WTC11 (cell line): ENCODE results near the gene STAC. TPM values are rescaled to one million over a fixed set of nuclear protein-coding genes. Genes with fewer than 3 reads are reported as not detected.

ENCODE experiments used
- ATAC-seq: fragments of 200-7000 bp; cut with Tn5 transposase; 2 replicates; pipeline ENCODE4 v1.10.0; 2021; ENCODE audit warnings: mild to moderate bottlenecking, moderate library complexity
- CTCF ChIA-PET: fragments of 300-600 bp; sonication (Branson Sonifier 250); formaldehyde crosslinking; loops from one replicate; lab custom pipeline; 2021; ENCODE audit warnings: antibody characterized with exemption; lab: Charles Lee
- POLR2A ChIA-PET: fragments of 350-600 bp; sonication (Branson Sonifier 250); formaldehyde crosslinking; loops from one replicate; lab custom pipeline; 2021; ENCODE audit warnings: antibody characterized with exemption; lab: Charles Lee
- DNase-seq: peaks from one replicate; pipeline ENCODE4 v3.0.0; 2021; ENCODE audit warnings: low spot score
- H3K27ac Mint-ChIP-seq: 2 replicates; pipeline ENCODE4 v1.8.0; 2021; ENCODE audit warnings: mixed read lengths
- H3K27me3 Mint-ChIP-seq: 2 replicates; pipeline ENCODE4 v1.8.0; 2021; ENCODE audit warnings: low read depth, mild to moderate bottlenecking, moderate library complexity, mixed read lengths
- H3K36me3 Mint-ChIP-seq: 2 replicates; pipeline ENCODE4 v1.8.0; 2021; ENCODE audit warnings: mixed read lengths
- H3K4me1 Mint-ChIP-seq: 2 replicates; pipeline ENCODE4 v1.8.0; 2022; ENCODE audit warnings: mixed read lengths
- H3K4me3 Mint-ChIP-seq: 2 replicates; pipeline ENCODE4 v1.8.0; 2021; ENCODE audit warnings: mild to moderate bottlenecking, moderate library complexity, mixed read lengths
- H3K9me3 Mint-ChIP-seq: 2 replicates; pipeline ENCODE4 v1.8.0; 2021; ENCODE audit warnings: mixed read lengths
- CBFB ChIP-seq: sonication (generic); formaldehyde crosslinking; IDR thresholded peaks from 2 replicates; pipeline ENCODE4 v1.8.1; 2022; ENCODE audit warnings: mild to moderate bottlenecking, low read depth, missing genetic modification reagents
- CREM ChIP-seq: sonication (generic); formaldehyde crosslinking; IDR thresholded peaks from 2 replicates; pipeline ENCODE4 v1.8.1; 2022; ENCODE audit warnings: mild to moderate bottlenecking, missing genetic modification reagents, moderate library complexity
- ESRRA ChIP-seq: sonication (generic); formaldehyde crosslinking; IDR thresholded peaks from 2 replicates; pipeline ENCODE4 v1.8.1; 2022; ENCODE audit warnings: mild to moderate bottlenecking, missing genetic modification reagents, borderline replicate concordance
- ETV6 ChIP-seq: sonication (generic); formaldehyde crosslinking; IDR thresholded peaks from 2 replicates; pipeline ENCODE4 v1.8.1; 2022; ENCODE audit warnings: mild to moderate bottlenecking, missing genetic modification reagents
- GTF2I ChIP-seq: fragments of 250-450 bp; sonication (Bioruptor Pico); conservative IDR thresholded peaks from 2 replicates; pipeline ENCODE4 v1.4.0; 2021; ENCODE audit warnings: mild to moderate bottlenecking
- IRF2 ChIP-seq: sonication (generic); formaldehyde crosslinking; IDR thresholded peaks from 2 replicates; pipeline ENCODE4 v1.8.0; 2022; ENCODE audit warnings: low read depth, missing genetic modification reagents, borderline replicate concordance
- JAZF1 ChIP-seq: fragments of 250-450 bp; sonication (Bioruptor Pico); IDR thresholded peaks from 2 replicates; pipeline ENCODE4 v1.9.0; 2021; ENCODE audit warnings: moderate library complexity, mild to moderate bottlenecking, inconsistent platforms
- KAT7 ChIP-seq: sonication (generic); formaldehyde crosslinking; IDR thresholded peaks from 2 replicates; pipeline ENCODE4 v1.8.1; 2023; ENCODE audit warnings: missing genetic modification reagents, mild to moderate bottlenecking, borderline replicate concordance
- MYBL2 ChIP-seq: sonication (generic); formaldehyde crosslinking; IDR thresholded peaks from 2 replicates; pipeline ENCODE4 v1.8.1; 2023; ENCODE audit warnings: mild to moderate bottlenecking, moderate library complexity, missing genetic modification reagents
- NFE2L1 ChIP-seq: sonication (generic); formaldehyde crosslinking; IDR thresholded peaks from 2 replicates; pipeline ENCODE4 v1.8.1; 2023; ENCODE audit warnings: missing genetic modification reagents
- NFYB ChIP-seq: sonication (generic); formaldehyde crosslinking; conservative IDR thresholded peaks from 2 replicates; pipeline ENCODE4 v1.8.0; 2022; ENCODE audit warnings: low read depth, missing genetic modification reagents
- NR3C1 ChIP-seq: sonication (generic); formaldehyde crosslinking; conservative IDR thresholded peaks from 2 replicates; pipeline ENCODE4 v1.8.1; 2023; ENCODE audit warnings: low read depth, mild to moderate bottlenecking, missing genetic modification reagents
- PRRX2 ChIP-seq: fragments of 250-450 bp; sonication (Bioruptor Pico); IDR thresholded peaks from 2 replicates; pipeline ENCODE4 v1.8.0; 2021; ENCODE audit warnings: mild to moderate bottlenecking
- SMAD3 ChIP-seq: sonication (generic); formaldehyde crosslinking; IDR thresholded peaks from 2 replicates; pipeline ENCODE4 v1.8.0; 2022; ENCODE audit warnings: missing genetic modification reagents, mild to moderate bottlenecking, borderline replicate concordance
- SMAD4 ChIP-seq: sonication (generic); formaldehyde crosslinking; IDR thresholded peaks from 2 replicates; pipeline ENCODE4 v1.8.0; 2022; ENCODE audit warnings: mild to moderate bottlenecking, missing genetic modification reagents
- TP53 ChIP-seq: sonication (generic); formaldehyde crosslinking; IDR thresholded peaks from 2 replicates; pipeline ENCODE4 v1.8.1; 2023; ENCODE audit warnings: mild to moderate bottlenecking, missing genetic modification reagents
- ZBTB21 ChIP-seq: sonication (generic); formaldehyde crosslinking; IDR thresholded peaks from 2 replicates; pipeline ENCODE4 v1.8.1; 2023; ENCODE audit warnings: mild to moderate bottlenecking, missing genetic modification reagents, borderline replicate concordance
- ZNF138 ChIP-seq: sonication (generic); formaldehyde crosslinking; conservative IDR thresholded peaks from 2 replicates; pipeline ENCODE4 v1.8.1; 2022; ENCODE audit warnings: mild to moderate bottlenecking, moderate library complexity, missing genetic modification reagents
- ZNF396 ChIP-seq: fragments of 250-450 bp; sonication (Bioruptor Pico); IDR thresholded peaks from 2 replicates; pipeline ENCODE4 v1.8.0; 2021; ENCODE audit warnings: mild to moderate bottlenecking, moderate library complexity, borderline replicate concordance
- ZNF423 ChIP-seq: fragments of 250-450 bp; sonication (Bioruptor Pico); IDR thresholded peaks from 2 replicates; pipeline ENCODE4 v2.1.2; 2022; ENCODE audit warnings: mild to moderate bottlenecking, moderate library complexity
- total RNA-seq: library from RNA; stranded (reverse); gene quantifications from 3 replicates; pipeline ENCODE4 v1.2.3, GENCODE V29; 2021
- TF ChIP-seq, protein P1 (sequence below): sonication (generic); formaldehyde crosslinking; IDR thresholded peaks from 2 replicates; pipeline ENCODE4 v1.8.1; 2022; ENCODE audit warnings: mild to moderate bottlenecking, moderate library complexity, missing genetic modification reagents
- TF ChIP-seq, protein P2 (sequence below): sonication (generic); formaldehyde crosslinking; IDR thresholded peaks from 2 replicates; pipeline ENCODE4 v1.8.0; 2022; ENCODE audit warnings: mild to moderate bottlenecking, missing genetic modification reagents
- TF ChIP-seq, protein P3 (sequence below): sonication (generic); formaldehyde crosslinking; IDR thresholded peaks from 2 replicates; pipeline ENCODE4 v1.8.1; 2023; ENCODE audit warnings: mild to moderate bottlenecking, missing genetic modification reagents, moderate library complexity
- TF ChIP-seq, protein P4 (sequence below): sonication (generic); formaldehyde crosslinking; IDR thresholded peaks from 2 replicates; pipeline ENCODE4 v1.8.1; 2023; ENCODE audit warnings: mild to moderate bottlenecking, missing genetic modification reagents, borderline replicate concordance

Gene STAC
- total RNA-seq, 1 experiment from 2014 or later, result 5.6 TPM

DNA sequence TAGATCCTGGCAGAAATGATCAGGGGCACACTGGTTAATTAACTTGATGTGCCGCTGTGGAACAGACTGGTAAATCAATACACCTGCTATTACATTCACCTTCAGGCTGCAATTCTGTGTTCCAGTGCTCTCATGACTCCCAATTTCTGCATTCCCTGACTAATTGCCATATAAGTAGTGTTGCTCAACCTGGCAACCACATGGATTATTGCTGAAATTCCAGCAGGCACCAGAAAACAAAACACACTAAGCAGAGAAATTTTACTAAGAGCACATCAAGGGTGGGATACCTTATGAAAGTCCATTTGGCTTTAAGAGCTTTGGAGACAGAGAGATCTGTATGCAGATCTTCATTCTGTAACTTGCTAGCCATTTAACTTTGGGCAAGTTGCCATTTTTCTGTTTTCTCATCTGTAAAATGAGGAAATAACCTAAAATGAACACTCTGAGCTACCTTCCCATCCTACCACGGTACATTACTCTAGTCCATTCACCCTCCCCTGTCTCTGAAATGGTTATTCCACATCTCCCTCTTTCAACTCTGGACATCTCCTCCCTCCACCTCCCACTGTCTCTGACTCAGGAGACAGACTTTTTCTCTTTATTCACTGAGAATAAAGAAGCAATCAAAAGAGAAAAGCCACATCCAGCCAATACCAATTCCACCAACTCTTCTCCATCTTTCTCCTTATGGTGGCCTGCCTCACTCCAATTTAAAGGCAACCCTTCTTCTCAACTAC is 54.6 kb downstream of the STAC start:
- H3K36me3 Mint-ChIP-seq, result no peaks in the 10 kb centered on the region
- H3K9me3 Mint-ChIP-seq, result no peaks in the 10 kb centered on the region
- H3K4me1 Mint-ChIP-seq, result no peaks in the 10 kb centered on the region
- no peaks in the 10 kb centered on the region for H3K27me3 Mint-ChIP-seq
- ChIA-PET POLR2A (no interaction called here), CTCF (no interaction called here)
- DNase-seq (no peak), ATAC-seq (no peak)
- H3K27ac Mint-ChIP-seq, result no peak overlapping the region
- TF ChIP-seq PRRX2 (CRISPR knock-in tag) (no peak), ZNF138 (CRISPR knock-in tag) (no peak), ZNF423 (CRISPR knock-in tag) (no peak), GTF2I (CRISPR knock-in tag) (no peak), CBFB (CRISPR knock-in tag) (no peak), JAZF1 (CRISPR knock-in tag) (no peak), TP53 (CRISPR knock-in tag) (no peak), ZBTB21 (CRISPR knock-in tag) (no peak), NFYB (no peak), MYBL2 (CRISPR knock-in tag) (no peak), NR3C1 (CRISPR knock-in tag) (no peak), ESRRA (CRISPR knock-in tag) (no peak), ETV6 (no peak)
- TF ChIP-seq, protein P1, sequence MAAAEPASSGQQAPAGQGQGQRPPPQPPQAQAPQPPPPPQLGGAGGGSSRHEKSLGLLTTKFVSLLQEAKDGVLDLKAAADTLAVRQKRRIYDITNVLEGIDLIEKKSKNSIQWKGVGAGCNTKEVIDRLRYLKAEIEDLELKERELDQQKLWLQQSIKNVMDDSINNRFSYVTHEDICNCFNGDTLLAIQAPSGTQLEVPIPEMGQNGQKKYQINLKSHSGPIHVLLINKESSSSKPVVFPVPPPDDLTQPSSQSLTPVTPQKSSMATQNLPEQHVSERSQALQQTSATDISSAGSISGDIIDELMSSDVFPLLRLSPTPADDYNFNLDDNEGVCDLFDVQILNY, result no peak
- TF ChIP-seq, protein P2, sequence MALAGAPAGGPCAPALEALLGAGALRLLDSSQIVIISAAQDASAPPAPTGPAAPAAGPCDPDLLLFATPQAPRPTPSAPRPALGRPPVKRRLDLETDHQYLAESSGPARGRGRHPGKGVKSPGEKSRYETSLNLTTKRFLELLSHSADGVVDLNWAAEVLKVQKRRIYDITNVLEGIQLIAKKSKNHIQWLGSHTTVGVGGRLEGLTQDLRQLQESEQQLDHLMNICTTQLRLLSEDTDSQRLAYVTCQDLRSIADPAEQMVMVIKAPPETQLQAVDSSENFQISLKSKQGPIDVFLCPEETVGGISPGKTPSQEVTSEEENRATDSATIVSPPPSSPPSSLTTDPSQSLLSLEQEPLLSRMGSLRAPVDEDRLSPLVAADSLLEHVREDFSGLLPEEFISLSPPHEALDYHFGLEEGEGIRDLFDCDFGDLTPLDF (CRISPR knock-in tag), result no peak
- no peak overlapping the region for H3K4me3 Mint-ChIP-seq

DNA sequence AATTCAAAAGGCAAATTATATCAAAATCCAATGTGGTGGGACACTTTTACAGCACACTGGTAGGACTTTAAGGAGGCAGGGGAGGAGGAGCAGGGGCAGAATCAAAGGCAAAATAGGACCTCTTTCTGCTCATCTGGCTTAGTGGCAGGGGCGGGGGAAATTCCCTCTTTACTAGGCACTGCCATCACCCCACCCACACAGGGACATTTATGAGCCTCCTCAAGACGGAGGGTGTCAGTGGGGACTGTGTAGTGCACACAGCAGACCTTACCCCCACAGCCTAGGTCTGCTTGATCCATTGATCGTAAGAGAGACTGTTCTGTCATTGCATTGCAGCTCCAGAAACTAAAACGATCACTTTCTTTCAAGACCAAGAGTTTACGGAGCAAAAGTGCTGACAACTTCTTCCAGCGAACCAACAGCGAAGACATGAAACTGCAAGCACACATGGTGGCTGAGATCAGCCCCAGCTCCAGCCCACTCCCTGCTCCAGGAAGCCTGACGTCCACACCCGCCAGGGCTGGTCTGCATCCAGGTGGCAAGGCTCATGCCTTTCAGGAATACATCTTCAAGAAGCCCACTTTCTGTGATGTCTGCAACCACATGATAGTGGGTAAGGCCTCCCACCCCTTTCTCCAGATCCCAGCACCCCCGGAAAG is 62.9 kb downstream of the STAC start:
- Mint-ChIP-seq H3K27me3 (no peaks in the 10 kb centered on the region), H3K9me3 (no peaks in the 10 kb centered on the region), H3K27ac (no peak overlapping the region), H3K36me3 (peaks cover 3% of the 10 kb centered on the region; the same call in 1 of the 2 replicates), H3K4me1 (peaks cover 9% of the 10 kb centered on the region; the same call in 1 of the 2 replicates), H3K4me3 (no peak overlapping the region)
- DNase-seq (no peak), ATAC-seq (no peak)
- ChIA-PET CTCF (no interaction called here), POLR2A (no interaction called here)
- TF ChIP-seq ZNF396 (CRISPR knock-in tag), result no peak
- no peak for TF ChIP-seq KAT7 (CRISPR knock-in tag)
- no peak for TF ChIP-seq NFYB
- no peak for TF ChIP-seq SMAD3
- no peak for TF ChIP-seq NFE2L1
- TF ChIP-seq CREM (CRISPR knock-in tag), result no peak
- TF ChIP-seq JAZF1 (CRISPR knock-in tag), result no peak
- TF ChIP-seq SMAD4 (CRISPR knock-in tag), result no peak
- TF ChIP-seq, protein P3, sequence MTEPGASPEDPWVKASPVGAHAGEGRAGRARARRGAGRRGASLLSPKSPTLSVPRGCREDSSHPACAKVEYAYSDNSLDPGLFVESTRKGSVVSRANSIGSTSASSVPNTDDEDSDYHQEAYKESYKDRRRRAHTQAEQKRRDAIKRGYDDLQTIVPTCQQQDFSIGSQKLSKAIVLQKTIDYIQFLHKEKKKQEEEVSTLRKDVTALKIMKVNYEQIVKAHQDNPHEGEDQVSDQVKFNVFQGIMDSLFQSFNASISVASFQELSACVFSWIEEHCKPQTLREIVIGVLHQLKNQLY, result no peak
- no peak for TF ChIP-seq NR3C1 (CRISPR knock-in tag)
- TF ChIP-seq IRF2 (CRISPR knock-in tag), result no peak
- TF ChIP-seq, protein P4, sequence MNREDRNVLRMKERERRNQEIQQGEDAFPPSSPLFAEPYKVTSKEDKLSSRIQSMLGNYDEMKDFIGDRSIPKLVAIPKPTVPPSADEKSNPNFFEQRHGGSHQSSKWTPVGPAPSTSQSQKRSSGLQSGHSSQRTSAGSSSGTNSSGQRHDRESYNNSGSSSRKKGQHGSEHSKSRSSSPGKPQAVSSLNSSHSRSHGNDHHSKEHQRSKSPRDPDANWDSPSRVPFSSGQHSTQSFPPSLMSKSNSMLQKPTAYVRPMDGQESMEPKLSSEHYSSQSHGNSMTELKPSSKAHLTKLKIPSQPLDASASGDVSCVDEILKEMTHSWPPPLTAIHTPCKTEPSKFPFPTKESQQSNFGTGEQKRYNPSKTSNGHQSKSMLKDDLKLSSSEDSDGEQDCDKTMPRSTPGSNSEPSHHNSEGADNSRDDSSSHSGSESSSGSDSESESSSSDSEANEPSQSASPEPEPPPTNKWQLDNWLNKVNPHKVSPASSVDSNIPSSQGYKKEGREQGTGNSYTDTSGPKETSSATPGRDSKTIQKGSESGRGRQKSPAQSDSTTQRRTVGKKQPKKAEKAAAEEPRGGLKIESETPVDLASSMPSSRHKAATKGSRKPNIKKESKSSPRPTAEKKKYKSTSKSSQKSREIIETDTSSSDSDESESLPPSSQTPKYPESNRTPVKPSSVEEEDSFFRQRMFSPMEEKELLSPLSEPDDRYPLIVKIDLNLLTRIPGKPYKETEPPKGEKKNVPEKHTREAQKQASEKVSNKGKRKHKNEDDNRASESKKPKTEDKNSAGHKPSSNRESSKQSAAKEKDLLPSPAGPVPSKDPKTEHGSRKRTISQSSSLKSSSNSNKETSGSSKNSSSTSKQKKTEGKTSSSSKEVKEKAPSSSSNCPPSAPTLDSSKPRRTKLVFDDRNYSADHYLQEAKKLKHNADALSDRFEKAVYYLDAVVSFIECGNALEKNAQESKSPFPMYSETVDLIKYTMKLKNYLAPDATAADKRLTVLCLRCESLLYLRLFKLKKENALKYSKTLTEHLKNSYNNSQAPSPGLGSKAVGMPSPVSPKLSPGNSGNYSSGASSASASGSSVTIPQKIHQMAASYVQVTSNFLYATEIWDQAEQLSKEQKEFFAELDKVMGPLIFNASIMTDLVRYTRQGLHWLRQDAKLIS (CRISPR knock-in tag), result no peak
